ENCODE data around the gene TXNDC12. TPM values are rescaled to one million over a fixed set of nuclear protein-coding genes. Genes with fewer than 3 reads are reported as not detected.

Gene TXNDC12
- total and polyA plus RNA-seq, 2 donors = 20.5 to 24.9 TPM

Small RNA genes within 50 kb of the gene (small RNA-seq; reads per million reads assigned to genes)
- gene RN7SL290P (not detected), gene RNA5SP48 (not detected)

Other genes starting within 250 kb of the TXNDC12 start
- gene NRDC, start 176.5 kb downstream of the TXNDC12 start, total RNA-seq = 108 TPM
- gene NRDC, start 176.5 kb downstream of the TXNDC12 start, polyA plus RNA-seq = 62.3 TPM
- 1.7 TPM for gene RAB3B, start 64.5 kb downstream of the TXNDC12 start, total RNA-seq
- 0.44 TPM for gene RAB3B, start 64.5 kb downstream of the TXNDC12 start, polyA plus RNA-seq
- 4.9 TPM for gene KTI12, start 21.4 kb downstream of the TXNDC12 start, total RNA-seq
- gene KTI12, start 21.4 kb downstream of the TXNDC12 start, polyA plus RNA-seq = 11.1 TPM
- 68.6 TPM for gene BTF3L4, start 1.1 kb upstream of the TXNDC12 start, total RNA-seq
- gene BTF3L4, start 1.1 kb upstream of the TXNDC12 start, polyA plus RNA-seq = 42.4 TPM
- 73.5 TPM for gene ZFYVE9, start 86.9 kb upstream of the TXNDC12 start, total RNA-seq
- 13.1 TPM for gene ZFYVE9, start 86.9 kb upstream of the TXNDC12 start, polyA plus RNA-seq